OCI-LY1 (cell line): ENCODE results near the gene ONECUT3.

Experiments used
- CTCF ChIP-seq: fragments of 200-600 bp; sonication (generic), shearing (Covaris generic); IDR thresholded peaks from 2 replicates; pipeline ENCODE4 v1.5.1; 2017; ENCODE audit warnings: mild to moderate bottlenecking, antibody characterized with exemption, low read length, moderate library complexity, mixed read lengths
- EZH2 ChIP-seq: fragments of 200-600 bp; sonication (generic), shearing (Covaris generic); IDR thresholded peaks from 2 replicates; pipeline ENCODE4 v1.8.0; 2017; ENCODE audit warnings: borderline replicate concordance, mixed run types, mild to moderate bottlenecking, antibody characterized with exemption, low read length, moderate library complexity, mixed read lengths

DNA sequence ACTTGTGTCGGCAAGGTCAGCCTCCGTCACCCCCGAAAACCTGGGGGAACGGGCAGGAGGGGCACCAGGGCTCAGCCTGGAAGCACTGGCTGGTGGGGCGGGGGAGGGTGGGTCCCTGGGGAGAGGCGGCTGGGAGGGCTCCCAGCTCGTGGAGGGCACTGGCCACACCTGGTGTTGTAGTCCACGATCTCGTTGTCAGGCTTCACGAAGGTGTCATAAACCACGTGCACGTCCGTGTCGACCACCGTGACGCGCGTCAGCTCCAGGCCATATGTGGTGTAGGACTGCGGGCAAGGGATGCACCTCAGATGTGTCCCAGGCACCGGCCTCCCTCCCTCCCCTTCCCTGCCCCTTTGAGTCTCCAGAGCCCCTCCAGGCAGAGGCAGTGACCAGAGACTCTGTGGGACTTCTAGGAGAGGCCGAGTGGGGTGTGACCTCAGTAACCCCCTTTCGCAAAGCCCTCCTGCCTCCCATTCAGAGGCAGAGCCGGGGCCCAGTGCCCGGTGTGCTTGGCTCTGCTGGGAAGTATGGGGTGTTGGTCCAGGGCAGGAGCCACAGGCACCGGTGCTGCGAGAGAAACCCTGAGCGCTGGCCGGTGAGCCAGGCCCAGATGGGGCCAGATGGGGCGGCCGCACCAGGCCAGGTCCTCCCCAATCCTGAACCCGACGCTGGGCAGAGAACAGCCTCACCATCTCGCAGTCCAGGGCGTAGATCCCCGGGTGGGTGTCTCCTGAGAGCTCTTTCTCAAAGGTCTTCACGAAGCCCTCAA is 63.4 kb downstream of the ONECUT3 start:
- no peak for TF ChIP-seq CTCF
- TF ChIP-seq EZH2, result no peak
